SK-N-SH (cell line): ENCODE results near the gene CTSH. TPM values are rescaled to one million over a fixed set of nuclear protein-coding genes. Genes with fewer than 3 reads are reported as not detected.

Experiments used
- CTCF ChIA-PET: fragments of 300-600, 350-600 bp; formaldehyde crosslinking; extraction: SDS; loops from one replicate; lab custom pipeline; 2021; lab: Yijun Ruan, JAX
- POLR2A ChIA-PET: fragments of 350-600 bp; sonication (Branson Sonifier 250); formaldehyde crosslinking; extraction: SDS; loops from one replicate; lab custom pipeline; 2020; ENCODE audit warnings: antibody characterized with exemption, inconsistent platforms; lab: Yijun Ruan, JAX
- DNase-seq: peaks from one replicate; pipeline ENCODE4 v3.0.0; 2012
- H2AFZ ChIP-seq: fragments of 200-600 bp; sonication (generic); 2 replicates; pipeline ENCODE4 v1.8.1; 2016; ENCODE audit warnings: antibody characterized with exemption, mild to moderate bottlenecking, low read depth
- H3F3A ChIP-seq: fragments of 200-600 bp; sonication (generic); replicated peaks from 2 replicates; pipeline ENCODE3; 2016; ENCODE audit warnings: antibody characterized with exemption, mild to moderate bottlenecking; ENCODE audit not compliant: insufficient read depth
- H3K27ac ChIP-seq, 2 experiments: fragments of 200-500 bp in 1 of 2; fragments of 200-600 bp in 1 of 2; sonication (Bioruptor generic) in 1 of 2; sonication (generic), shearing (Covaris generic) in 1 of 2; 2 replicates each; pipeline versions ENCODE4 v1.5.1 to v1.6.1; 2014 to 2016; ENCODE audit warnings: low read depth in 2 of 2, inconsistent platforms in 1 of 2, low read length in 1 of 2, mild to moderate bottlenecking in 1 of 2, mixed read lengths in 1 of 2
- H3K27me3 ChIP-seq: fragments of 200-600 bp; sonication (generic), shearing (Covaris generic); 2 replicates; pipeline ENCODE4 v1.6.1; 2016; ENCODE audit warnings: mixed run types; ENCODE audit not compliant: insufficient read depth
- H3K36me3 ChIP-seq, 2 experiments: fragments of 200-500 bp in 1 of 2; fragments of 200-600 bp in 1 of 2; sonication (Bioruptor generic) in 1 of 2; sonication (generic) in 1 of 2; replicated peaks in 1 of 2; 2 replicates each; pipeline versions ENCODE3 to v1.5.1; 2014 to 2016; ENCODE audit warnings: low read length in 1 of 2, mild to moderate bottlenecking in 1 of 2; ENCODE audit not compliant: insufficient read depth in 2 of 2, control insufficient read depth in 1 of 2
- H3K4me1 ChIP-seq, 2 experiments: fragments of 200-500 bp in 1 of 2; fragments of 200-600 bp in 1 of 2; sonication (Bioruptor generic) in 1 of 2; sonication (generic), shearing (Covaris generic) in 1 of 2; 2 replicates each; pipeline versions ENCODE4 v1.5.1 to v1.6.1; 2014 to 2016; ENCODE audit warnings: low read depth in 1 of 2, low read length in 1 of 2, mixed run types in 1 of 2; ENCODE audit not compliant: insufficient read depth in 2 of 2, control insufficient read depth in 1 of 2
- H3K4me2 ChIP-seq: fragments of 200-600 bp; sonication (generic), shearing (Covaris generic); 2 replicates; pipeline ENCODE4 v1.6.1; 2017; ENCODE audit warnings: mixed run types
- H3K4me3 ChIP-seq, 2 experiments: fragments of 200-500 bp in 1 of 2; fragments of 200-600 bp in 1 of 2; sonication (Bioruptor generic) in 1 of 2; sonication (generic), shearing (Covaris generic) in 1 of 2; 2 replicates each; pipeline versions ENCODE4 v1.5.1 to v1.8.1; 2014 to 2016; ENCODE audit warnings: low read depth in 2 of 2, inconsistent platforms in 1 of 2, low read length in 1 of 2, mild to moderate bottlenecking in 1 of 2, mixed read lengths in 1 of 2, moderate library complexity in 1 of 2
- H3K79me2 ChIP-seq: fragments of 200-600 bp; sonication (generic); 2 replicates; pipeline ENCODE4 v1.8.1; 2017; ENCODE audit warnings: mild to moderate bottlenecking; ENCODE audit not compliant: insufficient read depth
- H3K9ac ChIP-seq: fragments of 200-600 bp; sonication (generic); 2 replicates; pipeline ENCODE4 v1.6.1; 2017; ENCODE audit warnings: mixed run types
- H3K9me2 ChIP-seq: fragments of 200-600 bp; sonication (generic); 2 replicates; pipeline ENCODE4 v1.6.1; 2017; ENCODE audit warnings: mixed run types
- H3K9me3 ChIP-seq: fragments of 200-600 bp; sonication (generic); 2 replicates; pipeline ENCODE4 v1.6.1; 2017; ENCODE audit warnings: mixed run types, mild to moderate bottlenecking, moderate library complexity
- H4K20me1 ChIP-seq: fragments of 200-600 bp; sonication (generic); 2 replicates; pipeline ENCODE4 v1.6.1; 2017; ENCODE audit warnings: mild to moderate bottlenecking, mixed run types; ENCODE audit not compliant: insufficient read depth
- CTCF ChIP-seq: fragments of 200-600 bp; sonication (generic); IDR thresholded peaks from 2 replicates; pipeline ENCODE4 v1.6.1; 2017; ENCODE audit warnings: antibody characterized with exemption, mild to moderate bottlenecking, moderate library complexity
- EP300 ChIP-seq, 2 experiments: IDR thresholded peaks; 2 replicates each; pipeline versions ENCODE4 v1.4.0 to v1.6.1; 2012; ENCODE audit warnings: borderline replicate concordance in 1 of 2, low read depth in 1 of 2, low read length in 1 of 2
- FOSL2 ChIP-seq: IDR thresholded peaks from 2 replicates; pipeline ENCODE4 v1.4.0; 2012; ENCODE audit warnings: low read depth, mild to moderate bottlenecking, moderate library complexity, borderline replicate concordance
- GATA2 ChIP-seq: sonication (generic); formaldehyde crosslinking; IDR thresholded peaks from 2 replicates; pipeline ENCODE4 v1.5.0; 2020; ENCODE audit warnings: mild to moderate bottlenecking, missing genetic modification reagents
- MAX ChIP-seq: IDR thresholded peaks from 2 replicates; pipeline ENCODE4 v1.4.0; 2012; ENCODE audit warnings: low read depth
- MXI1 ChIP-seq: IDR thresholded peaks from 2 replicates; pipeline ENCODE4 v1.6.1; 2012; ENCODE audit warnings: mild to moderate bottlenecking, low read depth, low read length, improper control_type of control experiment
- NFIC ChIP-seq: IDR thresholded peaks from 2 replicates; pipeline ENCODE4 v1.4.0; 2012; ENCODE audit warnings: borderline replicate concordance
- PBX3 ChIP-seq: IDR thresholded peaks from 2 replicates; pipeline ENCODE4; 2012
- RAD21 ChIP-seq: IDR thresholded peaks from 2 replicates; pipeline ENCODE4 v1.6.1; 2012; ENCODE audit warnings: mild to moderate bottlenecking, low read length
- REST ChIP-seq: IDR thresholded peaks from 2 replicates; pipeline ENCODE4 v1.6.1; 2012; ENCODE audit warnings: mild to moderate bottlenecking, low read depth, low read length, moderate library complexity
- SIN3A ChIP-seq: IDR thresholded peaks from 2 replicates; pipeline ENCODE4 v1.6.1; 2012; ENCODE audit warnings: low read depth, mild to moderate bottlenecking, low read length, moderate library complexity, borderline replicate concordance
- SMC3 ChIP-seq: IDR thresholded peaks from 2 replicates; pipeline ENCODE4 v1.6.1; 2012; ENCODE audit warnings: low read depth, low read length, improper control_type of control experiment
- USF1 ChIP-seq: IDR thresholded peaks from 2 replicates; pipeline ENCODE4 v1.4.0; 2012; ENCODE audit warnings: low read depth, borderline replicate concordance
- WGBS: methylation state at CpG from one replicate; pipeline ENCODE4 v1.1.6; 2017; ENCODE audit warnings: low lambda C conversion rate; 5-methylcytosine and 5-hydroxymethylcytosine counted together
- polyA plus RNA-seq, 3 experiments: library from polyadenylated mRNA; depleted of rRNA; stranded (reverse); fragments of >200 nt; gene quantifications; 2 replicates each; pipeline ENCODE4 v1.2.3, GENCODE V29; 2012

CTSH gene
- polyA plus RNA-seq, 1 of the 3 experiments (the other 2 are of a cell fraction) = 22.7 TPM

- TF ChIP-seq SIN3A (0 out of 2 replicates have a peak, but pooled peaks have one; percentile 44), EP300 (IDR thresholded peaks at IDR 0.05; ENCODE audit: borderline replicate concordance in 1 of 2, low read depth in 1 of 2, low read length in 1 of 2) (no peak), MXI1 (peak; percentile 84), REST (no peak), RAD21 (peak; percentile 72), GATA2 (CRISPR knock-in tag) (no peak), SMC3 (peak; percentile 79), CTCF (peak; percentile 75), FOSL2 (no peak), USF1 (peak; percentile 44; the same call in 1 of the 2 replicates), MAX (peak; percentile 94), PBX3 (no peak), NFIC (peak; percentile 51)
- POLR2A ChIA-PET = interaction anchor here (0.6 kb wide), 2 partner anchors 35 to 323 kb away, joined by 3 read pairs; partner anchors contain the start of gene CTSH
- H3K4me2 ChIP-seq = no peak overlapping the region
Observed at GRCh38 chr15:78979456-78980320, 34.8 kb upstream of the CTSH start.

More at GRCh38 chr15:78979456-78980320, 34.8 kb upstream of the CTSH start:
- H3K27ac ChIP-seq = peak overlapping the region in 1 of 2 experiments; percentile 40; a peak in 1 of 4 replicates
- H3K4me3 ChIP-seq = no peak overlapping the region; a peak in 1 of 4 replicates
- H3K9ac ChIP-seq = no peak overlapping the region
- peak; percentile 83 for DNase-seq
- H3K4me1 ChIP-seq = peaks cover 0 to 6% of the 10 kb centered on the region in 2 experiments; a peak in 1 of 4 replicates
- CTCF ChIA-PET = interaction anchor here (0.6 to 8.2 kb wide), 26 partner anchors 8 to 216 kb away, joined by 3 to 79 read pairs (median 5); no protein-coding TSS in a partner anchor
- H2AFZ ChIP-seq = peak overlapping the region; percentile 55; the same call in 1 of the 2 replicates
- H3K9me2 ChIP-seq = no peaks in the 10 kb centered on the region
- no peaks in the 10 kb centered on the region for H3F3A ChIP-seq
- no peaks in the 10 kb centered on the region for H3K36me3 ChIP-seq
- 71% methylated on average over 13 of the region's 17 CpGs for WGBS
- H3K79me2 ChIP-seq = no peaks in the 10 kb centered on the region
- no peaks in the 10 kb centered on the region for H3K9me3 ChIP-seq
- H3K27me3 ChIP-seq = no peaks in the 10 kb centered on the region
- no peaks in the 10 kb centered on the region for H4K20me1 ChIP-seq
